ENCODE results near the gene MYO9A.
"Not testable (repeated sequence)": the region's sequence is repeated elsewhere in the genome, so short reads cannot be mapped to it uniquely, and the experiment has no call there.

MYO9A gene

GRCh38 chr15:71885390-71885789, 232.6 kb downstream of the MYO9A start:
- no peaks in the 10 kb centered on the region for H3K9me3 Mint-ChIP-seq
- H3K27ac Mint-ChIP-seq: no peak overlapping the region
- H3K27me3 Mint-ChIP-seq: no peaks in the 10 kb centered on the region
- H3K4me3 Mint-ChIP-seq: no peak overlapping the region
- H3K4me1 Mint-ChIP-seq: peaks cover 15% of the 10 kb centered on the region
- no peak for ATAC-seq
- H3K36me3 Mint-ChIP-seq: peaks cover 56% of the 10 kb centered on the region

GRCh38 chr15:71883447-71883846, 234.5 kb downstream of the MYO9A start:
- peaks cover 58% of the 10 kb centered on the region for H3K36me3 Mint-ChIP-seq
- no peaks in the 10 kb centered on the region for H3K9me3 Mint-ChIP-seq
- H3K4me3 Mint-ChIP-seq: no peak overlapping the region
- peaks cover under 1% of the 10 kb centered on the region for H3K4me1 Mint-ChIP-seq
- no peak for ATAC-seq
- no peaks in the 10 kb centered on the region for H3K27me3 Mint-ChIP-seq
- no peak overlapping the region for H3K27ac Mint-ChIP-seq

- H3K27ac Mint-ChIP-seq: no peak overlapping the region
- peaks cover 50% of the 10 kb centered on the region for H3K36me3 Mint-ChIP-seq
- ATAC-seq: no peak
- no peaks in the 10 kb centered on the region for H3K4me1 Mint-ChIP-seq
- H3K9me3 Mint-ChIP-seq: no peaks in the 10 kb centered on the region
- no peaks in the 10 kb centered on the region for H3K27me3 Mint-ChIP-seq
- H3K4me3 Mint-ChIP-seq: no peak overlapping the region
Observed at GRCh38 chr15:71880276-71880675, 237.7 kb downstream of the MYO9A start.

GRCh38 chr15:71874245-71874644, 243.7 kb downstream of the MYO9A start:
- Mint-ChIP-seq H3K36me3 (peaks cover 46% of the 10 kb centered on the region), H3K27me3 (no peaks in the 10 kb centered on the region), H3K4me1 (peaks cover 12% of the 10 kb centered on the region), H3K4me3 (no peak overlapping the region), H3K27ac (peak overlapping the region; percentile 27), H3K9me3 (no peaks in the 10 kb centered on the region)
- peak; percentile 79 for ATAC-seq

GRCh38 chr15:71858232-71858631, 259.7 kb downstream of the MYO9A start:
- H3K4me1 Mint-ChIP-seq, H3K4me3 Mint-ChIP-seq, H3K27me3 Mint-ChIP-seq, H3K27ac Mint-ChIP-seq, H3K9me3 Mint-ChIP-seq, ATAC-seq: not testable (repeated sequence)
- H3K36me3 Mint-ChIP-seq: peaks cover 62% of the 10 kb centered on the region

GRCh38 chr15:71853543-71853942, 264.4 kb downstream of the MYO9A start:
- peaks cover 61% of the 10 kb centered on the region for H3K36me3 Mint-ChIP-seq
- H3K4me3 Mint-ChIP-seq: no peak overlapping the region
- no peak overlapping the region for H3K27ac Mint-ChIP-seq
- no peak for ATAC-seq
- H3K4me1 Mint-ChIP-seq: no peaks in the 10 kb centered on the region
- H3K9me3 Mint-ChIP-seq: no peaks in the 10 kb centered on the region
- no peaks in the 10 kb centered on the region for H3K27me3 Mint-ChIP-seq

- Mint-ChIP-seq H3K4me1 (no peaks in the 10 kb centered on the region), H3K27ac (no peak overlapping the region), H3K27me3 (no peaks in the 10 kb centered on the region), H3K36me3 (peaks cover 67% of the 10 kb centered on the region), H3K9me3 (no peaks in the 10 kb centered on the region), H3K4me3 (no peak overlapping the region)
- ATAC-seq: no peak
Observed at GRCh38 chr15:71844916-71845315, 273.0 kb downstream of the MYO9A start.

- Mint-ChIP-seq H3K27ac (no peak overlapping the region), H3K27me3 (no peaks in the 10 kb centered on the region), H3K36me3 (peaks cover 49% of the 10 kb centered on the region), H3K9me3 (no peaks in the 10 kb centered on the region), H3K4me1 (no peaks in the 10 kb centered on the region), H3K4me3 (no peak overlapping the region)
- ATAC-seq: no peak
Observed at GRCh38 chr15:71841563-71841962, 276.4 kb downstream of the MYO9A start.

GRCh38 chr15:71830981-71831380, 287.0 kb downstream of the MYO9A start:
- Mint-ChIP-seq H3K9me3 (no peaks in the 10 kb centered on the region), H3K27ac (no peak overlapping the region), H3K27me3 (no peaks in the 10 kb centered on the region), H3K4me1 (no peaks in the 10 kb centered on the region), H3K4me3 (no peak overlapping the region), H3K36me3 (peaks cover 67% of the 10 kb centered on the region)
- no peak for ATAC-seq

GRCh38 chr15:71826196-71826595, 291.8 kb downstream of the MYO9A start:
- Mint-ChIP-seq H3K4me1 (no peaks in the 10 kb centered on the region), H3K27ac (no peak overlapping the region), H3K27me3 (no peaks in the 10 kb centered on the region), H3K9me3 (peaks cover 13% of the 10 kb centered on the region), H3K36me3 (peaks cover 90% of the 10 kb centered on the region), H3K4me3 (no peak overlapping the region)
- no peak for ATAC-seq

- Mint-ChIP-seq H3K36me3 (peaks cover 88% of the 10 kb centered on the region), H3K9me3 (peaks cover 13% of the 10 kb centered on the region), H3K4me3 (no peak overlapping the region), H3K4me1 (no peaks in the 10 kb centered on the region), H3K27ac (no peak overlapping the region), H3K27me3 (no peaks in the 10 kb centered on the region)
- no peak for ATAC-seq
Observed at GRCh38 chr15:71825021-71825730, 292.8 kb downstream of the MYO9A start.

GRCh38 chr15:71823801-71824200, 294.1 kb downstream of the MYO9A start:
- no peak overlapping the region for H3K27ac Mint-ChIP-seq
- H3K36me3 Mint-ChIP-seq: peaks cover 75% of the 10 kb centered on the region
- no peak overlapping the region for H3K4me3 Mint-ChIP-seq
- no peak for ATAC-seq
- no peaks in the 10 kb centered on the region for H3K27me3 Mint-ChIP-seq
- H3K9me3 Mint-ChIP-seq: peaks cover 15% of the 10 kb centered on the region
- no peaks in the 10 kb centered on the region for H3K4me1 Mint-ChIP-seq

- Mint-ChIP-seq H3K36me3 (peaks cover 67% of the 10 kb centered on the region), H3K27me3 (no peaks in the 10 kb centered on the region), H3K4me3 (no peak overlapping the region), H3K27ac (no peak overlapping the region), H3K4me1 (no peaks in the 10 kb centered on the region), H3K9me3 (peaks cover 20% of the 10 kb centered on the region)
- ATAC-seq: no peak
Observed at GRCh38 chr15:71822890-71823630, 294.9 kb downstream of the MYO9A start.

- H3K4me3 Mint-ChIP-seq: no peak overlapping the region
- peaks cover 53% of the 10 kb centered on the region for H3K36me3 Mint-ChIP-seq
- H3K27ac Mint-ChIP-seq: no peak overlapping the region
- H3K9me3 Mint-ChIP-seq: peaks cover 20% of the 10 kb centered on the region
- no peak for ATAC-seq
- no peaks in the 10 kb centered on the region for H3K27me3 Mint-ChIP-seq
- H3K4me1 Mint-ChIP-seq: no peaks in the 10 kb centered on the region
Observed at GRCh38 chr15:71821547-71822129, 296.3 kb downstream of the MYO9A start.

- no peaks in the 10 kb centered on the region for H3K27me3 Mint-ChIP-seq
- H3K27ac Mint-ChIP-seq: no peak overlapping the region
- ATAC-seq: no peak
- no peaks in the 10 kb centered on the region for H3K4me1 Mint-ChIP-seq
- H3K4me3 Mint-ChIP-seq: no peak overlapping the region
- peaks cover 38% of the 10 kb centered on the region for H3K36me3 Mint-ChIP-seq
- H3K9me3 Mint-ChIP-seq: peaks cover 20% of the 10 kb centered on the region
Observed at GRCh38 chr15:71820127-71820526, 297.8 kb downstream of the MYO9A start.

GRCh38 chr15:71817351-71817750, 300.6 kb downstream of the MYO9A start:
- H3K9me3 Mint-ChIP-seq: peaks cover 11% of the 10 kb centered on the region
- no peak for ATAC-seq
- H3K36me3 Mint-ChIP-seq: peaks cover 10% of the 10 kb centered on the region
- H3K27ac Mint-ChIP-seq: no peak overlapping the region
- H3K4me1 Mint-ChIP-seq: no peaks in the 10 kb centered on the region
- H3K4me3 Mint-ChIP-seq: no peak overlapping the region
- no peaks in the 10 kb centered on the region for H3K27me3 Mint-ChIP-seq
